UCSD-AML1 (cell line): ENCODE results near the gene KCNQ1OT1.

Experiments used
- DNase-seq: peaks from one replicate; lab custom pipeline; 2025; ENCODE audit not compliant: unreplicated experiment; lab: John Stamatoyannopoulos, UW

The KCNQ1OT1 gene

GRCh38 chr11:2688381-2689231 is 11.2 kb downstream of the KCNQ1OT1 start:
- DNase-seq, result no peak

GRCh38 chr11:2687782-2688191 is 12.0 kb downstream of the KCNQ1OT1 start:
- no peak for DNase-seq

- DNase-seq, result no peak
Observed at GRCh38 chr11:2687223-2687530, 12.6 kb downstream of the KCNQ1OT1 start.

GRCh38 chr11:2686360-2687222 is 13.2 kb downstream of the KCNQ1OT1 start:
- no peak for DNase-seq

GRCh38 chr11:2685566-2686359 is 14.0 kb downstream of the KCNQ1OT1 start:
- no peak for DNase-seq

GRCh38 chr11:2685051-2685450 is 14.7 kb downstream of the KCNQ1OT1 start:
- DNase-seq, result no peak

- no peak for DNase-seq
Observed at GRCh38 chr11:2684581-2684980, 15.2 kb downstream of the KCNQ1OT1 start.

GRCh38 chr11:2683806-2684205 is 16.0 kb downstream of the KCNQ1OT1 start:
- no peak for DNase-seq

GRCh38 chr11:2681408-2682145 is 18.2 kb downstream of the KCNQ1OT1 start:
- DNase-seq, result no peak

GRCh38 chr11:2679011-2679676 is 20.6 kb downstream of the KCNQ1OT1 start:
- no peak for DNase-seq

- DNase-seq, result no peak
Observed at GRCh38 chr11:2678396-2678795, 21.4 kb downstream of the KCNQ1OT1 start.

GRCh38 chr11:2677127-2677526 is 22.7 kb downstream of the KCNQ1OT1 start:
- no peak for DNase-seq

- DNase-seq, result no peak
Observed at GRCh38 chr11:2675540-2675939, 24.3 kb downstream of the KCNQ1OT1 start.

GRCh38 chr11:2674658-2675131 is 25.1 kb downstream of the KCNQ1OT1 start:
- DNase-seq, result no peak

GRCh38 chr11:2673871-2674471 is 25.8 kb downstream of the KCNQ1OT1 start:
- DNase-seq, result no peak

- no peak for DNase-seq
Observed at GRCh38 chr11:2673250-2673610, 26.6 kb downstream of the KCNQ1OT1 start.

GRCh38 chr11:2672553-2673249 is 27.1 kb downstream of the KCNQ1OT1 start:
- no peak for DNase-seq

- no peak for DNase-seq
Observed at GRCh38 chr11:2671748-2672147, 28.0 kb downstream of the KCNQ1OT1 start.

GRCh38 chr11:2670541-2671100 is 29.2 kb downstream of the KCNQ1OT1 start:
- no peak for DNase-seq
